GM19099 (cell line): ENCODE data around the gene NTPCR.

Experiments
- POLR2A ChIP-seq: IDR thresholded peaks from 3 replicates; pipeline ENCODE4 v1.6.1; 2011; ENCODE audit warnings: low read depth; ENCODE audit not compliant: insufficient read length; ENCODE audit errors: extremely low read depth

The NTPCR gene

DNA sequence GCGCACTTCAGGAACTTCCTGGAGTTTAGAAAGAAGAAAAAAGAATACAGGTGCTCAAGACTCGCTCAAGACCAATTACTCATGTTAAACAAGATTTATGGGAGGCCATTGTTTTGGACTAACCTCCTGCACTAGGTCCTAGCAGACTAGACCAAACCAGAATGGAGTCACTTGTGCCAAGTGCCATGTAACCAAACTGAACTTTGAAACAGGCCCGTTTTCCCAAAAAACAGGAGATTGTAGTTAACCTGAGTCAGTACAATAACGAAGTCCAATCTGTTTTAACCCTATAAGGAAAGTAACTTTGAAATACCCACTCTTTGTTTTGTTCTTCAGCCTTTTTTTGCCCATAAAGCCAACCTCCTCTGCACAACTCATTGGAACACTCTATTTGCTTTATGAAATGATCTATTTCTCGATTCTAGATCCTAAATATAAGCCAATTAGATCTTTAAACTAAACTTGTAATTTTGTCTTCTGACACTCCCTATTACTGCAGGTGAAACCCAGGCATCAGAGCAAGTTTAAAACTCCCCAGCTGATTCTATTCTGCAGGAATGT is 695 bp upstream of the NTPCR start:
- no peak for TF ChIP-seq POLR2A

GRCh38 chr1:232951180-232951579 is 769 bp downstream of the NTPCR start:
- no peak for TF ChIP-seq POLR2A

DNA sequence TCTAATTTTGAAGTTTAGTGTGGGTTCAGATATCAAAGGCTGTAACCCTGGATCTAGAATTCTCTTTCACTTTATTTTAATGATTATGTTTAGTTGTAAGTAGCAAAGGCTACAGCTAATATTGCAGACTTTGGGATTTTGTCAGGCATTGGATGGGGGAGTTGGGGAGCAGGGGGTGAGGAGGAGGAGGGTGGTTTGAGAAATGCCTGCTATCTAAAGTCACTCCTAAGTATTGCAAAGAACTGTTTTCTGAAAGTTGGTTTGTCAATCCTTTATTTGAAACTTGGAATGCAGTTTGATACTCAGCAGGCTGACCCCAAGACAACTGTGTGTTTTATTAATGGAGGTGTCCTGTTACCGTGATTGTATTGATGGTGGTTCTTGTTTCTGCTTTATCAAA is 1.2 kb downstream of the NTPCR start:
- TF ChIP-seq POLR2A, result no peak

GRCh38 chr1:232952514-232953499 is 2.4 kb downstream of the NTPCR start:
- no peak for TF ChIP-seq POLR2A

DNA sequence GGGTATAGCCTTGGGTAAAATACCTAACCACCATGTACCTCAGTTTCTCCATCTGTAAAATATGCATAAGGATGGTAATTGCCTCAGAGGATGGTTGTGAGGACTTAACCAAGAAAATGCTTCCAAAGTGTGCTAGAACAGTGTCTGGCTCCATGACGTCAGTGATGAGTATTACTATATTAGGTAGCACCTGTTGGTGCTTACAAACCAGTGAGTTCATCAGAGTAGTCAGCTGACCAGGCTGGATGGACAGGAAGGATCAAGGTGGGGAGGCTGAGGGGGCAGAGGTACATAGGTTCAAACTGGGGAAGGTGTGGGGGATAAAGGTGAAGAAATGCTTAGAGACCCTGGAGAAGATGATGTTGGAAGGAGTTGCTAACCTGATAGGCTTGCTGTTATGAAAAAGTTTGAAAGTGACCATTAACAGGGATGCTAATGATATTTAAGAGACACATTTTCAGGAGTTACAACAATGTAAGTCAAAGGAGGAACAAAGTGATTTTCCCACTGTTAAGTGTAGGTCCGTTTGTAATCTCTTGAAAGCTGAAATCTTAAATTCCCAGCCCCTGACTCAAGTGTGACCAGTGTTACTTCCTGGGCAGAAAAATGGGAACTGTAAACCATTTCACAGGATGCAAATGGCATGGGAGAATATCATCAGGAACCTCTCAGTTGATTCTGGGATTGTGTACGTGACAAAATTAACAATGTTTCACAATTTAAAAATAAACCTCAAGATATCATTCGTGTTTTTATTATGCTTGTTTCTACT is 4.4 kb downstream of the NTPCR start:
- TF ChIP-seq POLR2A, result no peak

- no peak for TF ChIP-seq POLR2A
Measured at GRCh38 chr1:232956081-232956480, 5.7 kb downstream of the NTPCR start.

DNA sequence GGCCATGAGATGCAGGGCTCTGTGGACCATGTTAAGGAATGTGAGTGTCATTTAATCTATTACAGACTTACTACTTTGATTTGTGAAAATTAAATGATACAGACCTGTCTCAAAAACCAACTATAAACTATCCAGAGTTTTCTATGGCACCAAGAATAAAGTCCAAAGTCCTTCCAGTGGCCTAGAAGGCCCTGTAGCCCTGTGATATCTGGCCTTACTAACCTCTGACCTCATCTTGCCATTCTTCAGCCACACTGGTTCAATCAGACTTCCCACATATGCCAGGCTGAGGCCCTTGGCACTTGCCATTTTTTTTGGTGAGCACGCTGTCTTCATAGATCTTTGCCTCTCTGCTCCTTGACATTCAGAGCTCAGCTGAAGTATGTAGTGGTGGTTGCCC is 7.7 kb downstream of the NTPCR start:
- no peak for TF ChIP-seq POLR2A

DNA sequence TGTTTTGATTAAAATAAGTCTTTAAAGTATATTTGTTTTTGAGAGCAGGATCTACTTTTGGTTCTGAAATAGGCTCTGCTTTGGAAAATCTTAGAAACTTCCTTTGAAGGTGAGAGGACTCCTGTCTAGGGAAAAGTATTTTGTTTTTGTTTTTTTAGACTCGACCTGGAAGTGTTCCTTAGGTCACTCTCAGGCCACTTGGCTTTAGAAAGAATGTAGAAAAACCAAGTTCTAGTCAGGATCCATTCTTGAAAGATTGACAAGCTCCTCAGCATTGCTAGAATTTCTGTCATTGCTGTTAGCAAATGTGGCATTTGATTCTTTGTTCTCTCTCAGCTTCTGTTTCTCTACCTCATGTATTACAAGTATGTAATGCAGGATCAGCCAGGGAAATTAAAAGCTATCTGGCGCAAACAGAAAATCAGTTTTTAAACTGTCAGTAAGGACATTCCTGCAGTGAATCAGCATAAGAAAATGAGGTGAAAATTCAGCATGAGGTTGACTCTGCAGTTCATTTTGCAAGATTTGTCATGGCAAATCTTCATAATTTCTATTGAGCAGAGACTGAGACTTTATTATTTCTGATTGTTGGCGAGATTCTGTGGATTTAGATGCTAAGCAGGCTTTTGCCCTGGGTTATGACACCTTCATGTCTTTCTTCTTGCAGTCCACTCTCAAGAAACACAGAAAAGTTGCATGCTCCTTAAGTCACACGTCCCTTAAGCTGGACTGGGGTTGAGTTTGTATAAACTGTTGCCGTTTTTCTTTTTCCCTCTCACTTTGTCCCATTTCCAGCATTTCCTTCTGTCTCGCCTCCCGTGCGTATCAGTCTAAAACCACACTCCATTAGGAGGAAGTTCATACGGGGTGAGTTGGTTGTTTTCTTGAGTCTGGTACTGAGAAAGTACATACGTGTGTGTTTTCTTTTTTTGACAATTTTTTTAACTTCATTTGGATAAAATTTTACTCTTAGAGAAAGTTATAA is 12.6 kb downstream of the NTPCR start:
- TF ChIP-seq POLR2A, result no peak

GRCh38 chr1:232964601-232965000 is 14.2 kb downstream of the NTPCR start:
- no peak for TF ChIP-seq POLR2A

- TF ChIP-seq POLR2A, result no peak
Measured at GRCh38 chr1:232965124-232965911, 14.9 kb downstream of the NTPCR start.

DNA sequence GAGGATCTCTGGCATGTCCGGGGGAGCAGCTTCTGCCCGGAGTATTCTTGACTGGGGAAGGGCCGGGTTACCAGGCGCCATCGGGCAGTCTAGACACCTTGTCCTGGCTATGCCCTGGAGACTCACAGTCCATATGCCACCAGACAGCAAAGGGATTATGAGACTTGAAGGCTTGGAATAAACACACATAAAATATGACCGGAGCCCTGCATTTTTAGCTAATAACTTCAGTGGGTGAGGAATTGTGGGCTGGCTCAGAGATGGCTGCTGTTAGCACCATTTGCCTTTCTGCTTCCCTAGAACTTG is 15.5 kb downstream of the NTPCR start:
- TF ChIP-seq POLR2A, result no peak

DNA sequence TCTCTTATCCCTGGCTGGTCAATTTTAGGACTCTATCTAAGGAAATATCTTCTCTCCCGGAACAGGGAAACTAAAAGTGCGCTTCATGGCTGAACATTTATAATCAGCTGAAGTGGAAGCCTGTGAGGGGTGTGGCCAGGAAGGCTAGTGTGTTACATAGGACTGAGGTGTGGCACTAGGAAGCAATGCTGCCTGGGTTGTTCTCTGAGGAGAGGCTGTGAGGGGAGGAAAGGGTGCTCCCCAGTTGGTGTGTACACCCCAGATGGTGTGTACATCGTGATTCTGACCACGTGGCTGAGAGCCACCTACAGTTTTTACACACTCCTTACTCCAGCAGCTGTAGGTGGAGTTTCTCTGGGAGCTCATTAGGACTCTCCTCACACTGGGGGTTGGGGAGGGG is 16.3 kb downstream of the NTPCR start:
- TF ChIP-seq POLR2A, result no peak

GRCh38 chr1:232968391-232968790 is 18.0 kb downstream of the NTPCR start:
- no peak for TF ChIP-seq POLR2A

GRCh38 chr1:232968965-232969364 is 18.6 kb downstream of the NTPCR start:
- TF ChIP-seq POLR2A, result no peak

DNA sequence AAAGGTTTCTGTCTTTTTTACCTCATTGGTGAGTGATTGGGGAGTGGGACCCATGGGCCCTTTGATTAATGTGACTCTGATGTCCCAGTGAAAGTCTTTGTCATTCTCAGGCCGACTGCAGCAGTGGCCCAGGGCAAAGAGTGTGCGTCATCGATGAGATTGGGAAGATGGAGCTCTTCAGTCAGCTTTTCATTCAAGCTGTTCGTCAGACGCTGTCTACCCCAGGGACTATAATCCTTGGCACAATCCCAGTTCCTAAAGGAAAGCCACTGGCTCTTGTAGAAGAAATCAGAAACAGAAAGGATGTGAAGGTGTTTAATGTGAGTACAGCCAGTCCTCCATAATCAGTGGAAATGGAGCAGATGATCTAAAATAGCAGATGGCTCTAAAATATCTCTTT is 19.4 kb downstream of the NTPCR start:
- no peak for TF ChIP-seq POLR2A

DNA sequence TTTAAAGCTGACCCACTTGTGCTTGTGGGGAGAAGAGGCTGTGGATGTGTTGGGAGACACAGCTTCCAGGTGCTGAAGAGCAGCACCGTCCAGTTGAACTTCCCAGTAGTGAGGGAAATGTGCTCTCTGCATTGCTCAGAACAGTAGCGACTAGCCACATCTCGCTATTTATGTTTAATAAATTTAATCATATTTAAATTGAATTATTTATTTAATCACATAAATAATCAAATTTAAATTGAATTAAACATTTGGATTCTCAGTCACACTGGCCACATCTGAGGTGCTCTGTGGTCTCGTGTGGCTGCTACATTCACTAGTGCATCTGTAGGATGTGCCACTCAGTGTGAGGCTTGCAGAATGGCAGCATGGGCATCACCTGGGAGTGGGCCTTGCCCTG is 20.1 kb downstream of the NTPCR start:
- no peak for TF ChIP-seq POLR2A
